ENCODE data around the gene CACNA1I.

- no peak for TF ChIP-seq GFI1B (tag by site-specific recombination; IDR thresholded peaks at IDR 0.05)
- TF ChIP-seq ZBTB17 (tag by site-specific recombination; IDR thresholded peaks at IDR 0.05), result no peak
- no peak for TF ChIP-seq ZNF558 (tag by site-specific recombination; IDR thresholded peaks at IDR 0.05)
- no peak for TF ChIP-seq ZNF239 (tag by site-specific recombination; IDR thresholded peaks at IDR 0.05)
- TF ChIP-seq ZXDB (tag by site-specific recombination; IDR thresholded peaks at IDR 0.05), result no peak
- TF ChIP-seq ZNF24 (tag by site-specific recombination; IDR thresholded peaks at IDR 0.05), result no peak
- TF ChIP-seq, protein P1, sequence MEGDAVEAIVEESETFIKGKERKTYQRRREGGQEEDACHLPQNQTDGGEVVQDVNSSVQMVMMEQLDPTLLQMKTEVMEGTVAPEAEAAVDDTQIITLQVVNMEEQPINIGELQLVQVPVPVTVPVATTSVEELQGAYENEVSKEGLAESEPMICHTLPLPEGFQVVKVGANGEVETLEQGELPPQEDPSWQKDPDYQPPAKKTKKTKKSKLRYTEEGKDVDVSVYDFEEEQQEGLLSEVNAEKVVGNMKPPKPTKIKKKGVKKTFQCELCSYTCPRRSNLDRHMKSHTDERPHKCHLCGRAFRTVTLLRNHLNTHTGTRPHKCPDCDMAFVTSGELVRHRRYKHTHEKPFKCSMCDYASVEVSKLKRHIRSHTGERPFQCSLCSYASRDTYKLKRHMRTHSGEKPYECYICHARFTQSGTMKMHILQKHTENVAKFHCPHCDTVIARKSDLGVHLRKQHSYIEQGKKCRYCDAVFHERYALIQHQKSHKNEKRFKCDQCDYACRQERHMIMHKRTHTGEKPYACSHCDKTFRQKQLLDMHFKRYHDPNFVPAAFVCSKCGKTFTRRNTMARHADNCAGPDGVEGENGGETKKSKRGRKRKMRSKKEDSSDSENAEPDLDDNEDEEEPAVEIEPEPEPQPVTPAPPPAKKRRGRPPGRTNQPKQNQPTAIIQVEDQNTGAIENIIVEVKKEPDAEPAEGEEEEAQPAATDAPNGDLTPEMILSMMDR (tag by site-specific recombination; IDR thresholded peaks at IDR 0.05), result no peak
- TF ChIP-seq, protein P2, sequence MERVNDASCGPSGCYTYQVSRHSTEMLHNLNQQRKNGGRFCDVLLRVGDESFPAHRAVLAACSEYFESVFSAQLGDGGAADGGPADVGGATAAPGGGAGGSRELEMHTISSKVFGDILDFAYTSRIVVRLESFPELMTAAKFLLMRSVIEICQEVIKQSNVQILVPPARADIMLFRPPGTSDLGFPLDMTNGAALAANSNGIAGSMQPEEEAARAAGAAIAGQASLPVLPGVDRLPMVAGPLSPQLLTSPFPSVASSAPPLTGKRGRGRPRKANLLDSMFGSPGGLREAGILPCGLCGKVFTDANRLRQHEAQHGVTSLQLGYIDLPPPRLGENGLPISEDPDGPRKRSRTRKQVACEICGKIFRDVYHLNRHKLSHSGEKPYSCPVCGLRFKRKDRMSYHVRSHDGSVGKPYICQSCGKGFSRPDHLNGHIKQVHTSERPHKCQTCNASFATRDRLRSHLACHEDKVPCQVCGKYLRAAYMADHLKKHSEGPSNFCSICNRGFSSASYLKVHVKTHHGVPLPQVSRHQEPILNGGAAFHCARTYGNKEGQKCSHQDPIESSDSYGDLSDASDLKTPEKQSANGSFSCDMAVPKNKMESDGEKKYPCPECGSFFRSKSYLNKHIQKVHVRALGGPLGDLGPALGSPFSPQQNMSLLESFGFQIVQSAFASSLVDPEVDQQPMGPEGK (tag by site-specific recombination; IDR thresholded peaks at IDR 0.05), result no peak
- no peak for TF ChIP-seq ZNF157 (tag by site-specific recombination; IDR thresholded peaks at IDR 0.05)
- no peak for TF ChIP-seq ZNF121 (tag by site-specific recombination; IDR thresholded peaks at IDR 0.05)
- TF ChIP-seq SALL2 (tag by site-specific recombination; IDR thresholded peaks at IDR 0.05; ENCODE audit: borderline replicate concordance), result no peak
- TF ChIP-seq ZFP3 (tag by site-specific recombination; IDR thresholded peaks at IDR 0.05; ENCODE audit: low read depth), result no peak
- TF ChIP-seq ZNF140 (tag by site-specific recombination; IDR thresholded peaks at IDR 0.05), result no peak
- no peak for TF ChIP-seq ZNF184 (tag by site-specific recombination; IDR thresholded peaks at IDR 0.05)
Observed at GRCh38 chr22:39723463-39723862, 152.9 kb downstream of the CACNA1I start.

Measured in HEK293 (cell line).